OCI-LY1 (cell line): ENCODE results near the gene LYPLA2.

ENCODE experiments used
- CTCF ChIP-seq: fragments of 200-600 bp; sonication (generic), shearing (Covaris generic); IDR thresholded peaks from 2 replicates; pipeline ENCODE4 v1.5.1; 2017; ENCODE audit warnings: mild to moderate bottlenecking, antibody characterized with exemption, low read length, moderate library complexity, mixed read lengths
- EZH2 ChIP-seq: fragments of 200-600 bp; sonication (generic), shearing (Covaris generic); IDR thresholded peaks from 2 replicates; pipeline ENCODE4 v1.8.0; 2017; ENCODE audit warnings: borderline replicate concordance, mixed run types, mild to moderate bottlenecking, antibody characterized with exemption, low read length, moderate library complexity, mixed read lengths

- TF ChIP-seq CTCF (no peak), EZH2 (no peak)
Measured at GRCh38 chr1:23759277-23759676, 31.7 kb upstream of the LYPLA2 start.
